H9 (cell line): ENCODE measurements around the gene TNPO1. TPM values are rescaled to one million over a fixed set of nuclear protein-coding genes. Genes with fewer than 3 reads are reported as not detected.

Source experiments
- DNase-seq: peaks from one replicate; pipeline ENCODE4 v3.0.0-alpha.2; 2017
- H2AFZ ChIP-seq: one replicate; pipeline ENCODE4 v1.6.1; 2013; ENCODE audit warnings: mild to moderate bottlenecking, low read length, control low read depth, moderate library complexity
- H2AK5ac ChIP-seq: 2 replicates; pipeline ENCODE4 v1.6.1; 2013; ENCODE audit warnings: low read length, control low read depth, mixed read lengths; ENCODE audit not compliant: insufficient read length
- H2BK120ac ChIP-seq: one replicate; pipeline ENCODE4 v1.6.1; 2013; ENCODE audit warnings: low read depth, mild to moderate bottlenecking, low read length, control low read depth, inconsistent platforms; ENCODE audit not compliant: poor library complexity, severe bottlenecking
- H2BK12ac ChIP-seq: 2 replicates; pipeline ENCODE4 v1.6.1; 2013; ENCODE audit warnings: low read length, control low read depth, mixed read lengths, low read depth; ENCODE audit not compliant: insufficient read length
- H2BK15ac ChIP-seq: 2 replicates; pipeline ENCODE4 v1.6.1; 2013; ENCODE audit warnings: low read depth, low read length, control low read depth
- H2BK20ac ChIP-seq: one replicate; pipeline ENCODE4 v1.6.1; 2013; ENCODE audit warnings: low read depth, mild to moderate bottlenecking, low read length, control low read depth, inconsistent platforms; ENCODE audit not compliant: poor library complexity, severe bottlenecking
- H2BK5ac ChIP-seq: 2 replicates; pipeline ENCODE4 v1.6.1; 2013; ENCODE audit warnings: low read length, control low read depth, mixed read lengths; ENCODE audit not compliant: insufficient read length
- H3K14ac ChIP-seq: 2 replicates; pipeline ENCODE4 v1.6.1; 2013; ENCODE audit warnings: low read length, control low read depth; ENCODE audit not compliant: insufficient read depth
- H3K18ac ChIP-seq: 2 replicates; pipeline ENCODE4 v1.6.1; 2013; ENCODE audit warnings: low read depth, mild to moderate bottlenecking, mixed read lengths, low read length, control low read depth; ENCODE audit not compliant: insufficient read length
- H3K23ac ChIP-seq: 2 replicates; pipeline ENCODE4 v1.6.1; 2013; ENCODE audit warnings: low read length, control low read depth, mixed read lengths, low read depth; ENCODE audit not compliant: insufficient read length
- H3K23me2 ChIP-seq: 2 replicates; pipeline ENCODE4 v1.6.1; 2013; ENCODE audit warnings: low read depth, mild to moderate bottlenecking, mixed read lengths, low read length, control low read depth; ENCODE audit not compliant: insufficient read length, poor library complexity, severe bottlenecking
- H3K27ac ChIP-seq: 2 replicates; pipeline ENCODE4 v1.5.1; 2013; ENCODE audit warnings: low read length, control low read depth, mixed read lengths, low read depth; ENCODE audit not compliant: insufficient read length
- H3K27me3 ChIP-seq: 2 replicates; pipeline ENCODE4 v1.6.1; 2013; ENCODE audit warnings: low read length, control low read depth, inconsistent platforms; ENCODE audit not compliant: insufficient read depth
- H3K4ac ChIP-seq: 2 replicates; pipeline ENCODE4 v1.6.1; 2013; ENCODE audit warnings: low read depth, mild to moderate bottlenecking, control low read depth, inconsistent platforms, low read length, moderate library complexity
- H3K4me1 ChIP-seq: 2 replicates; pipeline ENCODE4 v1.6.1; 2013; ENCODE audit warnings: low read length, control low read depth, inconsistent platforms; ENCODE audit not compliant: insufficient read depth
- H3K4me2 ChIP-seq: 2 replicates; pipeline ENCODE4 v1.6.1; 2013; ENCODE audit warnings: low read length, control low read depth, mixed read lengths; ENCODE audit not compliant: insufficient read length, insufficient read depth
- H3K56ac ChIP-seq: 2 replicates; pipeline ENCODE4 v1.6.1; 2013; ENCODE audit warnings: low read depth, mild to moderate bottlenecking, mixed read lengths, low read length, control low read depth; ENCODE audit not compliant: insufficient read length
- H3K79me1 ChIP-seq: 2 replicates; pipeline ENCODE4 v1.6.1; 2013; ENCODE audit warnings: low read depth, mild to moderate bottlenecking, moderate library complexity, low read length, control low read depth, inconsistent platforms; ENCODE audit not compliant: insufficient read depth, poor library complexity, severe bottlenecking
- H3K79me2 ChIP-seq: 2 replicates; pipeline ENCODE4 v1.6.1; 2013; ENCODE audit warnings: low read length, control low read depth, inconsistent platforms; ENCODE audit not compliant: insufficient read depth
- H3K9ac ChIP-seq: 2 replicates; pipeline ENCODE4 v1.6.1; 2013; ENCODE audit warnings: low read length, control low read depth, mixed read lengths; ENCODE audit not compliant: insufficient read length; ENCODE audit errors: extremely low read depth
- H3K9me3 ChIP-seq: one replicate; pipeline ENCODE4 v1.6.1; 2013; ENCODE audit warnings: low read depth, low read length, inconsistent platforms; ENCODE audit not compliant: control insufficient read depth
- H3T11ph ChIP-seq: one replicate; pipeline ENCODE4 v1.6.1; 2013; ENCODE audit warnings: mild to moderate bottlenecking, low read length, control low read depth, inconsistent platforms
- H4K20me1 ChIP-seq: one replicate; pipeline ENCODE4 v1.6.1; 2013; ENCODE audit not compliant: control insufficient read depth, insufficient read length, insufficient read depth
- H4K5ac ChIP-seq: 2 replicates; pipeline ENCODE4 v1.6.1; 2013; ENCODE audit warnings: low read depth, mild to moderate bottlenecking, mixed read lengths, low read length, control low read depth; ENCODE audit not compliant: insufficient read length
- H4K8ac ChIP-seq: replicated peaks from 2 replicates; pipeline ENCODE4 v1.6.1; 2013; ENCODE audit warnings: low read length, control low read depth, mixed read lengths, low read depth; ENCODE audit not compliant: insufficient read length
- H4K91ac ChIP-seq: 2 replicates; pipeline ENCODE4 v1.6.1; 2013; ENCODE audit warnings: low read depth, mild to moderate bottlenecking, moderate library complexity, mixed read lengths, low read length, control low read depth; ENCODE audit not compliant: insufficient read length
- H3K27ac Mint-ChIP-seq, 3 experiments: 2 replicates in 2 of 3; 3 replicates in 1 of 3; pipeline ENCODE4 v1.8.0; 2020 to 2021; ENCODE audit warnings: mixed read lengths in 3 of 3, mild to moderate bottlenecking in 1 of 3, moderate library complexity in 1 of 3
- H3K27me3 Mint-ChIP-seq: 2 replicates; pipeline ENCODE4 v1.8.0; 2021; ENCODE audit warnings: low read depth, mild to moderate bottlenecking, moderate library complexity, mixed read lengths
- H3K36me3 Mint-ChIP-seq, 3 experiments: 2 replicates in 2 of 3; 3 replicates in 1 of 3; pipeline ENCODE4 v1.8.0; 2020 to 2021; ENCODE audit warnings: low read depth in 3 of 3, mixed read lengths in 3 of 3; ENCODE audit not compliant: insufficient read depth in 1 of 3
- H3K4me1 Mint-ChIP-seq, 2 experiments: 2 replicates each; pipeline ENCODE4 v1.8.0; 2020; ENCODE audit warnings: mixed read lengths in 2 of 2
- H3K4me3 Mint-ChIP-seq, 2 experiments: 2 replicates in 1 of 2; 3 replicates in 1 of 2; pipeline ENCODE4 v1.8.0; 2020 to 2021; ENCODE audit warnings: mild to moderate bottlenecking in 2 of 2, mixed read lengths in 2 of 2, moderate library complexity in 1 of 2
- H3K9me3 Mint-ChIP-seq, 2 experiments: 2 replicates in 1 of 2; 3 replicates in 1 of 2; pipeline ENCODE4 v1.8.0; 2020; ENCODE audit warnings: mild to moderate bottlenecking in 2 of 2, mixed read lengths in 2 of 2, moderate library complexity in 1 of 2
- total RNA-seq: library from RNA; stranded (reverse); gene quantifications from 2 replicates; pipeline ENCODE4 v1.2.1, GENCODE V29; 2021
- TF ChIP-seq, protein P1 (sequence below): fragments of 200-600 bp; sonication (generic); conservative IDR thresholded peaks from 3 replicates; pipeline ENCODE4 v1.8.0; 2021; ENCODE audit warnings: antibody characterized with exemption, mild to moderate bottlenecking

The TNPO1 gene
- total RNA-seq, 1 experiment from 2014 or later: 164 TPM

DNA sequence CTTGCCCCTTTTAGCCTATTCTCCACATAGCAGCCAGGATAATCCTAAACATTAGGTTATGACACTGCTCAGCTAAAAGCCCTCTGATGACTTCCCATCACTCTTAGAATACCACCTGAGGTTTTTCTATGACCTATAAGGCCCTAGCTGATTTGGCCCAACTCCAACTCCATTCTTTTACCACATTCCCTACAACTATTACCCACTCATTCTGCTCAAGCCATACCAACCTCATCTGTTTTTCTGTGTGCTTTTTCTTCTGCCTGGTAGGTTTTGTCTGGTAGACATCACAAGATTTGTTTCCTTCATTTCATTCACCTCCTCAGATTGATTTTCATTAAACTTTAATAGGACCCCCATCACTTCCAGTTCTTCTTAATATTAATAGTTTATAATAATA lies 126.8 kb downstream of the TNPO1 start:
- no peaks in the 10 kb centered on the region for H3K27me3 ChIP-seq
- H3K36me3 Mint-ChIP-seq: no peaks in the 10 kb centered on the region; a peak in 1 of 7 replicates

More for the DNA sequence above, 126.8 kb downstream of the TNPO1 start:
- Histone ChIP-seq H3K9me3 (no peaks in the 10 kb centered on the region), H2BK12ac (no peak overlapping the region), H3K4me1 (no peaks in the 10 kb centered on the region), H3K27ac (no peak overlapping the region), H3K79me1 (no peaks in the 10 kb centered on the region), H3K4me2 (no peak overlapping the region), H2BK120ac (no peak overlapping the region), H2BK5ac (no peak overlapping the region), H2BK20ac (no peak overlapping the region), H3T11ph (no peak overlapping the region), H4K20me1 (no peaks in the 10 kb centered on the region), H3K18ac (no peak overlapping the region), H3K14ac (no peak overlapping the region), H2BK15ac (no peak overlapping the region), H4K91ac (no peak overlapping the region), H4K5ac (no peak overlapping the region), H3K23ac (no peak overlapping the region), H3K4ac (no peak overlapping the region), H3K79me2 (no peaks in the 10 kb centered on the region), H3K56ac (no peak overlapping the region), H2AFZ (no peak overlapping the region), H2AK5ac (no peak overlapping the region), H3K9ac (no peak overlapping the region), H4K8ac (no peak overlapping the region), H3K23me2 (no peaks in the 10 kb centered on the region)
- TF ChIP-seq, protein P1, sequence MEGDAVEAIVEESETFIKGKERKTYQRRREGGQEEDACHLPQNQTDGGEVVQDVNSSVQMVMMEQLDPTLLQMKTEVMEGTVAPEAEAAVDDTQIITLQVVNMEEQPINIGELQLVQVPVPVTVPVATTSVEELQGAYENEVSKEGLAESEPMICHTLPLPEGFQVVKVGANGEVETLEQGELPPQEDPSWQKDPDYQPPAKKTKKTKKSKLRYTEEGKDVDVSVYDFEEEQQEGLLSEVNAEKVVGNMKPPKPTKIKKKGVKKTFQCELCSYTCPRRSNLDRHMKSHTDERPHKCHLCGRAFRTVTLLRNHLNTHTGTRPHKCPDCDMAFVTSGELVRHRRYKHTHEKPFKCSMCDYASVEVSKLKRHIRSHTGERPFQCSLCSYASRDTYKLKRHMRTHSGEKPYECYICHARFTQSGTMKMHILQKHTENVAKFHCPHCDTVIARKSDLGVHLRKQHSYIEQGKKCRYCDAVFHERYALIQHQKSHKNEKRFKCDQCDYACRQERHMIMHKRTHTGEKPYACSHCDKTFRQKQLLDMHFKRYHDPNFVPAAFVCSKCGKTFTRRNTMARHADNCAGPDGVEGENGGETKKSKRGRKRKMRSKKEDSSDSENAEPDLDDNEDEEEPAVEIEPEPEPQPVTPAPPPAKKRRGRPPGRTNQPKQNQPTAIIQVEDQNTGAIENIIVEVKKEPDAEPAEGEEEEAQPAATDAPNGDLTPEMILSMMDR: no peak
- H3K27ac Mint-ChIP-seq: no peak overlapping the region
- no peaks in the 10 kb centered on the region for H3K9me3 Mint-ChIP-seq
- H3K4me1 Mint-ChIP-seq: no peaks in the 10 kb centered on the region
- H3K27me3 Mint-ChIP-seq: peaks cover under 1% of the 10 kb centered on the region; the same call in 1 of the 2 replicates
- H3K4me3 Mint-ChIP-seq: no peak overlapping the region
- DNase-seq: no peak
